K562 (cell line): ENCODE results near the gene PRMT7. TPM values are rescaled to one million over a fixed set of nuclear protein-coding genes. Genes with fewer than 3 reads are reported as not detected.

Experiments
- CC2D1A ChIP-seq: fragments of 450-650 bp; IDR thresholded peaks from 2 replicates; pipeline ENCODE4 v1.6.1; 2017; ENCODE audit warnings: mild to moderate bottlenecking
- CCAR2 ChIP-seq: fragments of 200-400 bp; formaldehyde crosslinking; IDR thresholded peaks from 2 replicates; pipeline ENCODE4 v1.6.1; 2017; ENCODE audit warnings: mild to moderate bottlenecking, low read depth, low read length
- GABPB1 ChIP-seq: sonication (generic); formaldehyde crosslinking; IDR thresholded peaks from 2 replicates; pipeline ENCODE4 v1.8.0; 2022; ENCODE audit warnings: mild to moderate bottlenecking, missing genetic modification reagents
- KDM1A ChIP-seq, 2 experiments: fragments of 450-650 bp; IDR thresholded peaks; 2 replicates each; pipeline ENCODE4 v1.6.1; 2016; ENCODE audit warnings: mild to moderate bottlenecking in 2 of 2
- MAZ ChIP-seq, 2 experiments: fragments of 450-650 bp in 1 of 2; sonication (generic) in 1 of 2; formaldehyde crosslinking; IDR thresholded peaks in 1 of 2; conservative IDR thresholded peaks in 1 of 2; 2 replicates each; pipeline versions ENCODE4 v1.4.0 to v1.5.0; 2020; ENCODE audit warnings: mild to moderate bottlenecking in 1 of 2, missing genetic modification reagents in 1 of 2
- MXD1 ChIP-seq: fragments of 250-450 bp; sonication (Bioruptor Pico); IDR thresholded peaks from 2 replicates; pipeline ENCODE4 v1.8.0; 2021; ENCODE audit warnings: borderline replicate concordance, mild to moderate bottlenecking, moderate library complexity; ENCODE audit not compliant: poor library complexity, severe bottlenecking
- POU5F1 ChIP-seq: fragments of 150-350 bp; IDR thresholded peaks from 2 replicates; pipeline ENCODE4 v1.6.1; 2014; ENCODE audit warnings: borderline replicate concordance, low read length, low read depth, mild to moderate bottlenecking; ENCODE audit not compliant: partially characterized antibody
- PPARD ChIP-seq: fragments of 250-450 bp; sonication (Bioruptor Pico); IDR thresholded peaks from 2 replicates; pipeline ENCODE4 v1.8.0; 2022; ENCODE audit warnings: inconsistent platforms, mild to moderate bottlenecking, moderate library complexity
- RNF2 ChIP-seq: sonication (generic); IDR thresholded peaks from 2 replicates; pipeline ENCODE4 v1.6.1; 2016
- SMARCC2 ChIP-seq: fragments of 450-650 bp; IDR thresholded peaks from 2 replicates; pipeline ENCODE4 v1.6.1; 2017; ENCODE audit warnings: antibody characterized with exemption, moderate library complexity, mild to moderate bottlenecking, low read depth
- SP1 ChIP-seq: sonication (generic); formaldehyde crosslinking; IDR thresholded peaks from 2 replicates; pipeline ENCODE4 v1.8.1; 2022; ENCODE audit warnings: mild to moderate bottlenecking, missing genetic modification reagents
- SPI1 ChIP-seq: IDR thresholded peaks from 2 replicates; pipeline ENCODE4 v1.6.1; 2011; ENCODE audit warnings: low read depth, low read length, control low read depth, borderline replicate concordance
- ZNF583 ChIP-seq: fragments of 250-450 bp; sonication (Bioruptor Pico); IDR thresholded peaks from 2 replicates; pipeline ENCODE4 v1.4.0; 2020
- ZNF695 ChIP-seq: fragments of 450-650 bp; formaldehyde crosslinking; IDR thresholded peaks from 2 replicates; pipeline ENCODE4 v1.4.0; 2020; ENCODE audit warnings: mild to moderate bottlenecking, moderate library complexity
- polyA plus RNA-seq, 8 experiments: library from polyadenylated mRNA; depleted of rRNA in 4 of 8; stranded (reverse) in 5 of 8; unstranded in 3 of 8; fragments of >200 nt; fragmentation: Nextera tagmentation in 2 of 8; fragmentation: Illumina TruSeq in 1 of 8; extraction: Ambion mirVana in 2 of 8; extraction: Trizol in 1 of 8; gene quantifications; 2 replicates each; pipeline versions ENCODE4 v1.2.1 to v1.2.3, GENCODE V29; 2011 to 2014; ENCODE audit warnings: inconsistent platforms in 1 of 8, missing spikeins in 1 of 8
- total RNA-seq, 7 experiments: library from RNA; depleted of rRNA in 6 of 7; stranded (reverse); fragments of >200 nt in 6 of 7; fragmentation: Illumina TruSeq in 2 of 7; extraction: Trizol in 2 of 7; gene quantifications; 2 replicates each; pipeline versions ENCODE4 v1.2.1 to v1.2.3, GENCODE V29; 2011 to 2021; ENCODE audit warnings: low replicate concordance in 1 of 7
- TF ChIP-seq, protein P1 (sequence below): fragments of 250-450 bp; sonication (Bioruptor Pico); IDR thresholded peaks from 2 replicates; pipeline ENCODE4 v1.5.0; 2021
- TF ChIP-seq, protein P2 (sequence below), 2 experiments: fragments of 450-650 bp; conservative IDR thresholded peaks; 2 replicates each; pipeline ENCODE4 v1.6.1; 2017; ENCODE audit warnings: mild to moderate bottlenecking in 2 of 2, moderate library complexity in 2 of 2
- TF ChIP-seq, protein P3 (sequence below): sonication (generic); formaldehyde crosslinking; IDR thresholded peaks from 2 replicates; pipeline ENCODE4 v1.8.1; 2022; ENCODE audit warnings: missing genetic modification reagents
- TF ChIP-seq, protein P4 (sequence below): fragments of 450-650 bp; IDR thresholded peaks from 2 replicates; pipeline ENCODE4 v1.6.1; 2017; ENCODE audit warnings: antibody characterized with exemption, mild to moderate bottlenecking
- TF ChIP-seq, protein P5 (sequence below): fragments of 250-450 bp; sonication (Bioruptor Pico); IDR thresholded peaks from 2 replicates; pipeline ENCODE4 v1.9.0; 2021; ENCODE audit warnings: mild to moderate bottlenecking

The PRMT7 gene
- total and polyA plus RNA-seq, 9 of the 15 experiments (the other 6 are each of a cell fraction or from before 2014, with no cell fraction given): 6.4 to 88.8 (median 73.1) TPM

DNA sequence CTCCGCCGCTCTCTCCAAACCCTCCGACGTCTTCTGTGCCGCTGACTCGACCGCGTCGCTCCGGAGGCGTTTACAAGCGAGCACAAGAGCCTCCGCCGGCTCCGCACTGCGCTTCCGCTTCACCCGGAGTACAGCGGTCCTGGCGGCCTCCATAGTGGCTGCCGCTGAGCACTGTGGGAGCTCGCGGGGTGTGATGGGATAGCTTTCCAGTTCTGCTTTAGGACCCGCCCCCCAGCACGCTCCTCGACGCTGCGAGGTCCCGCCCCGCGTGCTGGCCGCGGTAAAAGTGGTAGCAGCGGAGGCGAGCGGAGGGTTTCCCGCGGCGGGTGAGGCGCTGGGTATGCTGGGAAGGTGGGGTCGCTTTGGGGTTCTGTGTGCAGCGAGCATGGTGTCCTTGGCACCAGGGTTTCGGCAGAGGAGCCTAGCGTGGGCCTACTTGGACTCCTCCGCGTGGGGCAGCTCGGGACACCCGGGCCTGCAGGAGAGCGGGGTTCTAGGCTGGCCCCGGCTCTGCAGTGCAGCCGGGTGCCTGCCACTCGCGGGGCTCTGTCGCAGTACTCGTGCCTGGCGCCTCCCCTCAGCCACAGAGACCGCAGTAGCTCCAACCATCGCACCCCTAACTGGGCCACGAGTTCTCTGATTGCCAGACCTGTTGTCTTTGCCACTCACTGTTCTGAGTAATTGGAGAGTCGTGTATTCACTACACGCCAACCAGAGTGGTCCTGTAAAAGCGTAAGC lies at the start of gene PRMT7, which contains the start of gene SLC7A6OS (continued):
- TF ChIP-seq, protein P1, sequence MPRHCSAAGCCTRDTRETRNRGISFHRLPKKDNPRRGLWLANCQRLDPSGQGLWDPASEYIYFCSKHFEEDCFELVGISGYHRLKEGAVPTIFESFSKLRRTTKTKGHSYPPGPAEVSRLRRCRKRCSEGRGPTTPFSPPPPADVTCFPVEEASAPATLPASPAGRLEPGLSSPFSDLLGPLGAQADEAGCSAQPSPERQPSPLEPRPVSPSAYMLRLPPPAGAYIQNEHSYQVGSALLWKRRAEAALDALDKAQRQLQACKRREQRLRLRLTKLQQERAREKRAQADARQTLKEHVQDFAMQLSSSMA: no peak
- no peak for TF ChIP-seq KDM1A (IDR thresholded peaks at IDR 0.05)
- TF ChIP-seq GABPB1: peak; percentile 79
- no peak for TF ChIP-seq CCAR2
- no peak for TF ChIP-seq PPARD (CRISPR knock-in tag)
- peak; percentile 88 for TF ChIP-seq RNF2
- TF ChIP-seq, protein P2, sequence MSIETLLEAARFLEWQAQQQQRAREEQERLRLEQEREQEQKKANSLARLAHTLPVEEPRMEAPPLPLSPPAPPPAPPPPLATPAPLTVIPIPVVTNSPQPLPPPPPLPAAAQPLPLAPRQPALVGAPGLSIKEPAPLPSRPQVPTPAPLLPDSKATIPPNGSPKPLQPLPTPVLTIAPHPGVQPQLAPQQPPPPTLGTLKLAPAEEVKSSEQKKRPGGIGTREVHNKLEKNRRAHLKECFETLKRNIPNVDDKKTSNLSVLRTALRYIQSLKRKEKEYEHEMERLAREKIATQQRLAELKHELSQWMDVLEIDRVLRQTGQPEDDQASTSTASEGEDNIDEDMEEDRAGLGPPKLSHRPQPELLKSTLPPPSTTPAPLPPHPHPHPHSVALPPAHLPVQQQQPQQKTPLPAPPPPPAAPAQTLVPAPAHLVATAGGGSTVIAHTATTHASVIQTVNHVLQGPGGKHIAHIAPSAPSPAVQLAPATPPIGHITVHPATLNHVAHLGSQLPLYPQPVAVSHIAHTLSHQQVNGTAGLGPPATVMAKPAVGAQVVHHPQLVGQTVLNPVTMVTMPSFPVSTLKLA (conservative IDR thresholded peaks at IDR 0.05): peak; percentile 89 to 96
- no peak for TF ChIP-seq CC2D1A
- TF ChIP-seq, protein P3, sequence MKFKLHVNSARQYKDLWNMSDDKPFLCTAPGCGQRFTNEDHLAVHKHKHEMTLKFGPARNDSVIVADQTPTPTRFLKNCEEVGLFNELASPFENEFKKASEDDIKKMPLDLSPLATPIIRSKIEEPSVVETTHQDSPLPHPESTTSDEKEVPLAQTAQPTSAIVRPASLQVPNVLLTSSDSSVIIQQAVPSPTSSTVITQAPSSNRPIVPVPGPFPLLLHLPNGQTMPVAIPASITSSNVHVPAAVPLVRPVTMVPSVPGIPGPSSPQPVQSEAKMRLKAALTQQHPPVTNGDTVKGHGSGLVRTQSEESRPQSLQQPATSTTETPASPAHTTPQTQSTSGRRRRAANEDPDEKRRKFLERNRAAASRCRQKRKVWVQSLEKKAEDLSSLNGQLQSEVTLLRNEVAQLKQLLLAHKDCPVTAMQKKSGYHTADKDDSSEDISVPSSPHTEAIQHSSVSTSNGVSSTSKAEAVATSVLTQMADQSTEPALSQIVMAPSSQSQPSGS (CRISPR knock-in tag): no peak
- peak; percentile 64 to 88; a peak in 3 of 4 replicates for TF ChIP-seq MAZ (CRISPR knock-in tag; conservative IDR thresholded peaks at IDR 0.05 in 1 of 2, IDR thresholded peaks at IDR 0.05 in 1 of 2)
- TF ChIP-seq SMARCC2: no peak
- no peak for TF ChIP-seq ZNF695 (CRISPR knock-in tag)
- TF ChIP-seq ZNF583: 0 out of 2 replicates have a peak, but pooled peaks have one; percentile 15
- peak; percentile 85 for TF ChIP-seq SPI1
- TF ChIP-seq MXD1 (CRISPR knock-in tag): no peak
- TF ChIP-seq POU5F1: no peak
- TF ChIP-seq, protein P4, sequence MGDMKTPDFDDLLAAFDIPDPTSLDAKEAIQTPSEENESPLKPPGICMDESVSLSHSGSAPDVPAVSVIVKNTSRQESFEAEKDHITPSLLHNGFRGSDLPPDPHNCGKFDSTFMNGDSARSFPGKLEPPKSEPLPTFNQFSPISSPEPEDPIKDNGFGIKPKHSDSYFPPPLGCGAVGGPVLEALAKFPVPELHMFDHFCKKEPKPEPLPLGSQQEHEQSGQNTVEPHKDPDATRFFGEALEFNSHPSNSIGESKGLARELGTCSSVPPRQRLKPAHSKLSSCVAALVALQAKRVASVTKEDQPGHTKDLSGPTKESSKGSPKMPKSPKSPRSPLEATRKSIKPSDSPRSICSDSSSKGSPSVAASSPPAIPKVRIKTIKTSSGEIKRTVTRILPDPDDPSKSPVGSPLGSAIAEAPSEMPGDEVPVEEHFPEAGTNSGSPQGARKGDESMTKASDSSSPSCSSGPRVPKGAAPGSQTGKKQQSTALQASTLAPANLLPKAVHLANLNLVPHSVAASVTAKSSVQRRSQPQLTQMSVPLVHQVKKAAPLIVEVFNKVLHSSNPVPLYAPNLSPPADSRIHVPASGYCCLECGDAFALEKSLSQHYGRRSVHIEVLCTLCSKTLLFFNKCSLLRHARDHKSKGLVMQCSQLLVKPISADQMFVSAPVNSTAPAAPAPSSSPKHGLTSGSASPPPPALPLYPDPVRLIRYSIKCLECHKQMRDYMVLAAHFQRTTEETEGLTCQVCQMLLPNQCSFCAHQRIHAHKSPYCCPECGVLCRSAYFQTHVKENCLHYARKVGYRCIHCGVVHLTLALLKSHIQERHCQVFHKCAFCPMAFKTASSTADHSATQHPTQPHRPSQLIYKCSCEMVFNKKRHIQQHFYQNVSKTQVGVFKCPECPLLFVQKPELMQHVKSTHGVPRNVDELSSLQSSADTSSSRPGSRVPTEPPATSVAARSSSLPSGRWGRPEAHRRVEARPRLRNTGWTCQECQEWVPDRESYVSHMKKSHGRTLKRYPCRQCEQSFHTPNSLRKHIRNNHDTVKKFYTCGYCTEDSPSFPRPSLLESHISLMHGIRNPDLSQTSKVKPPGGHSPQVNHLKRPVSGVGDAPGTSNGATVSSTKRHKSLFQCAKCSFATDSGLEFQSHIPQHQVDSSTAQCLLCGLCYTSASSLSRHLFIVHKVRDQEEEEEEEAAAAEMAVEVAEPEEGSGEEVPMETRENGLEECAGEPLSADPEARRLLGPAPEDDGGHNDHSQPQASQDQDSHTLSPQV: peak; percentile 85
- TF ChIP-seq SP1 (CRISPR knock-in tag): peak; percentile 90
- TF ChIP-seq, protein P5, sequence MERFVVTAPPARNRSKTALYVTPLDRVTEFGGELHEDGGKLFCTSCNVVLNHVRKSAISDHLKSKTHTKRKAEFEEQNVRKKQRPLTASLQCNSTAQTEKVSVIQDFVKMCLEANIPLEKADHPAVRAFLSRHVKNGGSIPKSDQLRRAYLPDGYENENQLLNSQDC: 0 out of 2 replicates have a peak, but pooled peaks have one; percentile 65
